GM18505 (cell line): ENCODE measurements around the gene ATP8A2.
"Not testable (repeated sequence)": the region's sequence is repeated elsewhere in the genome, so short reads cannot be mapped to it uniquely, and the experiment has no call there.

Source experiments
- ATAC-seq: cut with Tn5 transposase; IDR thresholded peaks from one replicate; pipeline ENCODE4 v1.9.1; 2021; ENCODE audit not compliant: unreplicated experiment
- POLR2A ChIP-seq: IDR thresholded peaks from 4 replicates; pipeline ENCODE4 v1.6.1; 2011; ENCODE audit warnings: borderline replicate concordance; ENCODE audit not compliant: insufficient read depth, insufficient read length; ENCODE audit errors: extremely low read depth

Gene ATP8A2

DNA sequence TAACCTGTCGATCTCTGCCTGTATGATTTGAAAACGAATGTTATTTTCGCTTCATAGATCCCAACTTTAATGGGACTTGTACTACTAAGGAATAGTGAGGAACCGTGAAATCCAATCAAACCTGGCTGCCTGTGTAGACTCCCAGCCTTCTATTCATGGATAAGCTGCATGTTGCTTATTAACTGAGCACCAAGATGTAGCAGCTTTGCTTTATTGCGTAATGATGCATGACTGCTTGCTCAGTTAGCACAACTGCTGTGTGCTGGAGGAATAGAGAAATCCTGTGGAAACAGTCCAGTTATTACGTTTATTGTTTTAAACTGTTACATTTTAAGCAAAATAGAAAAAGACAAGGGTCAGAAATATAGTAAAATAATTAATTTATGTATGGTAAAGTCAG, 571.9 kb downstream of the ATP8A2 start:
- no peak for ATAC-seq
- TF ChIP-seq POLR2A, result no peak

DNA sequence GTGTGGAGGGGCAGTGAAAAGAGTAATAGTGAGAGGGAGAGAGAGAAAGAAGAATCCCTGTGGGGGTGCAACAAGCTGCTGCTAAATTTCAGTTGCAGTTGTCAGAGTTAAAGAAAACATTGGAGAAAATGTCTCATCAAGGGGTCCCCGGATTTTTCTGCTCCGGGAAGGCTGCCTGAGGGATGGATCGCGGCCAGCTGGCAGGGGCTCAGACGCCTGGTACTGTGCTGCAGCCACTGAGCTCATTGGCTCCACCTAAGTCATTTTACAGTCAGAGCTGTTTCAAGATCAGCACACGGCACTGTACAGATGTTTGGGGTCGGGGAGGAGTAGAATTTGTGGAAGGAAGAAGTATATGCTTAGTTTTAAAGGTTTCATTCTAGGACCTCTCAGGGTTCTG, 573.8 kb downstream of the ATP8A2 start:
- no peak for ATAC-seq
- TF ChIP-seq POLR2A, result no peak

DNA sequence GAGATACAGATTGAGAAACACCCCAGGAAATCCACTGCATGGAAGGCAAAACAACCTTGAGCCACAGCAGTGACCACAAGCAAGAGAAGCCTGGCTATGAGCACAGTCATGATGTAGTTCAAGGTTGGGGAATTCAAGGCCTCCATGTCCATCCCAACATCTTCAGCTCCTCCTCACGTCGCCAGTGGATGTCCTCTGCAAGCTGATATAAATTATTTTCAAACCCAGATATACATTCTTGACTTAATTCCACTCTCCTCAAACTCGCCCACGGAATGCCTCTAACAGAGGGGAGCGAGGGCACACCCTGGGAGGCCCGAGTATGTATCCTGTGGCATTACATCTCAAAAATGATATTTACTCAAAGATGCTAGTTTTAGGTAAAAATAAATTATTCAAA, 574.5 kb downstream of the ATP8A2 start:
- no peak for ATAC-seq
- no peak for TF ChIP-seq POLR2A

DNA sequence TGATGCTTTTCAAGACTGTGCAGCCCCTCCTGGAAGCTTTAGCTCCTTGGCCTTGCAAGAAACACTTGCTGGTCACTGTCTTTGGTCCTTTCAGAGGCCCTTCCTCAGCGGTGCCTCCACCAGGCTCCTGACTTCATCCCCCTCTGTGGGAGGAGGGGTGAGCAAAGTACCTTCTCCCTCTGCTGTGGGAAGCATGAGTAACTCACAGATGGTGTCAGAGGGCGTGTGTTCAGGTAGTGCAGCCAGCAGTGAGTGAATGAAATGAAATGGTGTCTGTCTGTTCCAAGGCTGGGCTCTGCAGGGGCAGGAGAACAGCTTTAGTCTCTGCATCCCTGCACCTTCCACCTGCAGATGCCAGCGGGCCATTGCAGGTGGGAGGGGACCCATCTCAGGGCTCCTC, 577.1 kb downstream of the ATP8A2 start:
- TF ChIP-seq POLR2A, result no peak
- ATAC-seq, result no peak

DNA sequence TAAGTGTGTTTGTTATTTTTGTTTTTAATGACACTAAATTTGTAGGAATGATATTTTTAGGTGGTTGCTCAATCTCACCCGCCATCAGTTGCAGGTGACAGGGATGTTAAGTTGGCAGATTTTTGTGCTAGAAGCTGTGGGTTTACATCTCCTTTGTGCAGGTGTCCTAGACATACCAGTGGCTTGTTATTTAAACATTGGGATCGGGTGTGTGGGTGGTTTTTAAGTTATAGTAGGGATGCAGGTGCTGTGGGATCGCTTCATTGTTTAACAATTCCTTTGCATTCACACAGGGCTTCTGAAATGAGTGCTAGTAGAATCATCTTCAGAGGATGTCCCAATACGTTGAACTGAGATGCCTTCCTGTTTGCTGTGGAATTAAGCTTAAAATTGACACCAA, 580.1 kb downstream of the ATP8A2 start:
- no peak for TF ChIP-seq POLR2A
- no peak for ATAC-seq

DNA sequence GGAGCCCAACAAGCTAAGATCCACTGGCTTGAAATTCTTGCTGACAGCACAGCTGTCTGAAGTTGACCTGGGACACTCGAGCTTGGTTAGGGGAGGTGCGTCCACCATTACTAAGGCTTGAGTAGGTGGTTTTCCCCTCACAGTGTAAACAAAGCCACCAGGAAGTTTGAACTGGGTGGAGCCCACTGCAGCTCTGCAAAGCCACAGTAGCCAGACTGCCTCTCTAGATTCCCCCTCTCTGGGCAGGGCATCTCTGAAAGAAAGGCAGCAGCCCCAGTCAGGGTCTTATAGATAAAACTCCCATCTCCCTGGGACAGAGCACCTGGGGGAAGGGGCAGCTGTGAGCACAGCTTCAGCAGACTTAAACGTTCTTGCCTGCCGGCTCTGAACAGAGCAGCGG, 582.3 kb downstream of the ATP8A2 start:
- ATAC-seq, result not testable (repeated sequence)

DNA sequence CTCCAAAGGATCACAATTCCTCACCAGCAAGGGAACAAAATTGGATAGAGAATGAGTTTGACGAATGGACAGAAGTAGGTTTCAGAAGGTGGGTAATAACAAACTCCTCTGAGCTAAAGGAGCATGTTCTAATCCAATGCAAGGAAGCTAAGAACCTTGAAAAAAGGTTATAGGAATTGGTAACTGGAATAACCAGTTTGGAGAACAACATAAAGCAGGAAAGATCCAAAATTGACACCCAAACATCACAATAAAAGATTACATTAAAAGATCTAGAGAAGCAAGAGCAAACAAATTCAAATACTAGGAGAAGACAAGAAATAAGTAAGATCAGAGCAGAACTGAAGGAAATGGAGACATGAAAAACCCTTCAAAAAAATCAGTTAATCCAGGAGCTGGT, 583.2 kb downstream of the ATP8A2 start:
- not testable (repeated sequence) for ATAC-seq

DNA sequence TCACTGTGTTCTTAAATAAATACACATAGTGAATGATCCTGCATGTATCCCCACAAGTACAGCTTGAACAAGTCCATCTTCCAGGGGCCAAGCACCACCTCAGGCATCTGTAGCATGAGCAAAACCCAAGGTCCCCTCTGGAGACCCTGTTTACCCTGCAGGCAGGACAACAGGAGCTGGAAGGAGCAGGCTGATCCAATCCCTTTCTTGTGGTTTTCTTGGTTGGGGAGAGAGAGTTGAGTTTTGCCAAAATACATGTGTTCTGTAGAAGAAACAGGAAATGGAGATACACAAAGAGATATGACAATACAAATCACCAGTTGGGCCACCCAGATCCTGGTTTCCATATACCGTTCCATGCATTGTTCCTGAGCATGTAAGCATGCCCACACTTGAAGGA, 587.2 kb downstream of the ATP8A2 start:
- TF ChIP-seq POLR2A, result no peak
- no peak for ATAC-seq

GRCh38 chr13:25961294-25961693, 589.5 kb downstream of the ATP8A2 start:
- no peak for TF ChIP-seq POLR2A
- ATAC-seq, result no peak

- TF ChIP-seq POLR2A, result no peak
Observed at GRCh38 chr13:25963674-25964073, 591.9 kb downstream of the ATP8A2 start.

GRCh38 chr13:25965596-25965995, 593.8 kb downstream of the ATP8A2 start:
- no peak for ATAC-seq
- TF ChIP-seq POLR2A, result no peak

More at GRCh38 chr13:25963674-25964073, 591.9 kb downstream of the ATP8A2 start:
- ATAC-seq, result no peak

DNA sequence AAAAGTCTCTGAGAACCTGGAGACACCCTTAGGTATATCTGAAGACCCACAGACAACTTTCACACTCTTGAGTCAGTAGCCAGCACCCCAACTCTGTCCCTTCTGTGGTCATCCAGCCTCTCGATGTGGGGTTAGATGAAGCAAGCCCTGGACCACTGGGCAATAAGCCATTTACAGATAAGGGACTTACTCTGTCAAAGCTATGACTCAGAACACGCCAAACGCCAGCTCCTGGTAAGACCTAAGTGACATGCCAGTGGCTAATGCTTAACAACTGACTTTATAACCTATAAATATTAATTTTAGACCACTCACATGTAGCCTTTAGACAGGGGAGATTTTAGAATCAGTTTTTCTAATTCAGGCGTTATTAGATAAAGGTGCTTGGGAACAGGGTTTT, 594.3 kb downstream of the ATP8A2 start:
- ATAC-seq, result no peak
- TF ChIP-seq POLR2A, result no peak

DNA sequence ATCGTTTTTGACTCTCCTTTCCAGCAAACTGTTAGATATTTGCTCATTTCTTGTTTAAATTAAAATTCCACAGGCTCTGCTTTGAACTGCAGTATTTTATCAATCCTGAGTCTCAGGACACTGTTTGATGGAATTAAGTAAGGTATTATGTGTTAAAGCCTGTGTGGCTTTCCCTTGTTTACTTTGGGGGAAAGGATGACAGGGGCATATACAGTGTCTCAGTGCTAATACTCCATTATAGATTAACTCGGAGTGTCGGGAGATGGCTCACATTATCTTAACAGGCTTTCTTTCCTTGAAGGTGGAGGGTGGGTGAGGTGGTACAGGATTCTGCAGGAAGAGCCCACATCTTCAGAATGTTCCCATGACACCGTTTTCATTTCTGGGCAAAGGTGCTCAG, 595.4 kb downstream of the ATP8A2 start:
- ATAC-seq, result no peak

GRCh38 chr13:25971047-25971446, 599.3 kb downstream of the ATP8A2 start:
- TF ChIP-seq POLR2A, result no peak

More for the DNA sequence above, 595.4 kb downstream of the ATP8A2 start:
- TF ChIP-seq POLR2A, result no peak

GRCh38 chr13:25971459-25972145, 599.8 kb downstream of the ATP8A2 start:
- no peak for ATAC-seq
- TF ChIP-seq POLR2A, result no peak

More at GRCh38 chr13:25971047-25971446, 599.3 kb downstream of the ATP8A2 start:
- no peak for ATAC-seq
